HG03095 (cell line): Measurements from ENCODE around the gene GABRB1.

Source experiments
- ATAC-seq: cut with Tn5 transposase; IDR thresholded peaks from one replicate; pipeline ENCODE4 v1.9.1; 2021; ENCODE audit warnings: moderate library complexity; ENCODE audit not compliant: unreplicated experiment

GABRB1 gene

GRCh38 chr4:47463235-47463956 is 432.0 kb downstream of the GABRB1 start, which contains the start of gene COMMD8:
Gene COMMD8 (minus strand): TSS chr4:47463702. CDS start chr4:47463651, 51 bp downstream.
- ATAC-seq = peak; percentile 87

- ATAC-seq = peak; percentile 32
These were observed 433.6 kb downstream of the GABRB1 start for GRCh38 chr4:47465004-47465403.

- no peak for ATAC-seq
These were observed 434.9 kb downstream of the GABRB1 start for GRCh38 chr4:47466056-47466785.

- ATAC-seq = no peak
These were observed 437.5 kb downstream of the GABRB1 start for GRCh38 chr4:47468706-47469365.

- no peak for ATAC-seq
These were observed 438.6 kb downstream of the GABRB1 start for GRCh38 chr4:47469951-47470350.

- no peak for ATAC-seq
These were observed 439.7 kb downstream of the GABRB1 start for GRCh38 chr4:47471064-47471463.

- ATAC-seq = no peak
These were observed 440.2 kb downstream of the GABRB1 start for GRCh38 chr4:47471591-47471990.

- ATAC-seq = no peak
These were observed 441.9 kb downstream of the GABRB1 start for GRCh38 chr4:47473141-47473750.

GRCh38 chr4:47474799-47475198 is 443.4 kb downstream of the GABRB1 start:
- no peak for ATAC-seq

- no peak for ATAC-seq
These were observed 444.0 kb downstream of the GABRB1 start for GRCh38 chr4:47475411-47475810.
